KOPT-K1 (cell line): ENCODE data around the gene GLI3.

Experiments
- H3K27ac ChIP-seq: fragments of 200-600 bp; sonication (generic); 2 replicates; pipeline ENCODE4 v1.5.1; 2016; ENCODE audit warnings: antibody characterized with exemption, mild to moderate bottlenecking, low read depth, low read length; ENCODE audit not compliant: poor library complexity, severe bottlenecking
- H3K36me3 ChIP-seq: fragments of 200-600 bp; sonication (generic); 2 replicates; pipeline ENCODE4 v1.5.1; 2017; ENCODE audit warnings: antibody characterized with exemption, mild to moderate bottlenecking, low read length, moderate library complexity; ENCODE audit not compliant: insufficient read depth
- H3K9me3 ChIP-seq: fragments of 200-600 bp; sonication (generic); 2 replicates; pipeline ENCODE4 v1.5.1; 2017; ENCODE audit warnings: antibody characterized with exemption, low read length, mild to moderate bottlenecking; ENCODE audit not compliant: insufficient read depth, poor library complexity, severe bottlenecking

Gene GLI3

DNA sequence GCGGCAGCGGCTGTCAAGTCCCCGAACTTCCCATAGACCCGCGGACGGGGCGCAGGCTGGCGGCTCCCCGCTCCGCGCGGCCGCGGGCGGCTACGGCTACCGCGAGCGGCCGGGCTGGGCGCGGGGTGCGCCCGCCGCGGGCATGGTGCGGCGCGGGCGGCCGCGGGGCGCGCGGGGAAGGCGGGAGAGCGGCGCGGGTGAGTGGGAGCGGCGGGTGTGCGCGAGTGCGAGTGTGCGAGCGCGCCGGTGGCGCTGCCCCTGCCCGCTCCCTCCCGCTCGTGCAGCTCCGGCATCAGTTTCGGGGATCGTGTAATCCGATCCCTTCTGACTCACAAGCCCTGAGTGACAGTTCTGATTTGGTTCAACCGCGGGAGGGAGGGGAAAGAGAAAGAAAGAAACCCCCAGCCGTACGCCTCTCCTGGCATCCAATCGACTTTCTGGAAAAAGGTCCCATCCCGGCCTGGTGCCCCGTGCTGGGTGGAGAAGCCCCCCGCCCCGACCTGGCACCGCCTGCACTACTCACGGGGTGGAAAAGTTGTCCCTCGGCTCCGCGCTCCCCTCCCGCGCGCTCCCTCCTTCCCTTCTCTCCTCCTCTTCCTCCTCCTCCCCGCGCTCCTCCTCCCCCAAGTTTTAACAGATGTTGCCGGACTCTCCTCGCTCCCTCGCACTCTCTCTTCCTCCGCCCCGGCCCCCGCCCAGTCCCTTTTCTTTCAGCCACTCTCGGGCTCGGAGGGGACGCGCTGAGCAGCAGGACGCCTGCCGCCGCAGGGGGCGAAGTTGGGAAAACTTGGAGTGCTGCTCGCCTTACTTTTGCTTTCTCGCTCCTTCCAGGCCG is at the start of gene GLI3:
Gene GLI3 (minus strand): TSS at position 234 of the 835 bp plus-strand sequence. CDS start 13,956 bp downstream, outside the sequence.
- H3K27ac ChIP-seq, result no peak within 1 kb of the TSS
- no peaks in the 10 kb centered on the region for H3K36me3 ChIP-seq
- peaks cover 4% of the 10 kb centered on the region for H3K9me3 ChIP-seq

DNA sequence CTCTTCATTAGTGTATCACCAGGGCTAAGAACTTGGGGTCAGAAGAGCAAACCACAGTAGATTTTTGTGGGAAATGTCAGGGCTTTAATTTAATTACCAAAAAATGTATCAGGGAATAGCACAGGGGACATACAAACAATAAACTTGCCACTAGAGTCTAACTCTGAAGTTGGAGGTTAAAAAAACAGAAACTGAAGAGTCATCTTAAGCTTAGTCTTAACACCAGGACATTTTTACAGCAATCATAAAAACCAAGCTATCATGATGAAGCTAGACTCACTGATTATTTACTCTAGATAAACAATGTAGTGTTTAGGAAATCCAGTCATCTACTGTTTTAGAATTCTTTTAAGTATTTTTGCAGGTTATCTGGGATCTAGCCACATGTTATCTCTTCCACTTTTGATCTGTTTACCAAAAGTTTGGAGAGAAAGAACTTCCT is 48.4 kb upstream of the GLI3 start:
- Histone ChIP-seq H3K36me3 (no peaks in the 10 kb centered on the region), H3K9me3 (no peaks in the 10 kb centered on the region), H3K27ac (no peak overlapping the region)

GRCh38 chr7:42283553-42283952 is 46.5 kb upstream of the GLI3 start:
- H3K36me3 ChIP-seq, result no peaks in the 10 kb centered on the region
- H3K27ac ChIP-seq, result no peak overlapping the region
- H3K9me3 ChIP-seq, result no peaks in the 10 kb centered on the region

DNA sequence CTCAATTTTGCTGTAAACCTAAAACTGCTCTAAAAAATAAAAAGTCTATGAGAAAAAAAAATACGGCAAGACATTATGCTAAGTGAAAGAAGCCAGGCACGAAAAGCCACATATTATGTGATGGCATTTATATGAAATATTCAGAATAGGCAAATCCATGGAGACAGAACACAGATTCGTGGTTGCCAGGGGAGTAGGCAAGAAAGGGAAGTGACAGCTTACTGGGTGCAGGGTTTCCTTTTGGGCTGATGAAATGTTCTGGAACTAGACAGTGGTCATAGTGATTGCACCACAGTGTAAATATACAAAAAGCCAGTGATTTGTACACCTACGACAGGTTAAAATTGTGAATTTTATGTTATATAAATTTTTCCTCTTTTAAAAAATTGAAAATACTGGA is 41.3 kb upstream of the GLI3 start:
- no peak overlapping the region for H3K27ac ChIP-seq
- H3K36me3 ChIP-seq, result no peaks in the 10 kb centered on the region
- no peaks in the 10 kb centered on the region for H3K9me3 ChIP-seq

GRCh38 chr7:42274053-42274452 is 37.0 kb upstream of the GLI3 start:
- Histone ChIP-seq H3K27ac (no peak overlapping the region), H3K36me3 (no peaks in the 10 kb centered on the region), H3K9me3 (no peaks in the 10 kb centered on the region)

GRCh38 chr7:42272793-42273665 is 36.0 kb upstream of the GLI3 start:
- Histone ChIP-seq H3K36me3 (no peaks in the 10 kb centered on the region), H3K27ac (no peak overlapping the region), H3K9me3 (no peaks in the 10 kb centered on the region)

DNA sequence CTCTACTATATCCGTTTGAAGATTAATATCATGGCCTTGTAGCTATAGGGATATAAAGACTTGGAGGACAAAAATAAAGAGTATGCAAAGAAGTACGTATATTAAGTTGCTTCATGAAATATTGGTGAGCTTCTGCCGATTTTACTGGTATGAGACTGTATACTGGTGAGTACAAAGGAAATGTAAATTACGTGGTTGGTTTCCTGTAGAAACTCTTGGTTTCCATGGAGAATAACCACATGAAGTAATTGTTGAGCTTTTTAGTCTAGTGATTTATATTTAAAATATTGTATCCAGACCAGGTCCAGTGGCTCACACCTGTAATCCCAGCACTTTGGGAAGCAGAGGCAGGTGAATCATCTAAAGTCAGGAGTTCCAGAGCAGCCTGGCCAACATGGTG is 32.2 kb upstream of the GLI3 start:
- no peaks in the 10 kb centered on the region for H3K9me3 ChIP-seq
- H3K27ac ChIP-seq, result no peak overlapping the region
- H3K36me3 ChIP-seq, result no peaks in the 10 kb centered on the region

DNA sequence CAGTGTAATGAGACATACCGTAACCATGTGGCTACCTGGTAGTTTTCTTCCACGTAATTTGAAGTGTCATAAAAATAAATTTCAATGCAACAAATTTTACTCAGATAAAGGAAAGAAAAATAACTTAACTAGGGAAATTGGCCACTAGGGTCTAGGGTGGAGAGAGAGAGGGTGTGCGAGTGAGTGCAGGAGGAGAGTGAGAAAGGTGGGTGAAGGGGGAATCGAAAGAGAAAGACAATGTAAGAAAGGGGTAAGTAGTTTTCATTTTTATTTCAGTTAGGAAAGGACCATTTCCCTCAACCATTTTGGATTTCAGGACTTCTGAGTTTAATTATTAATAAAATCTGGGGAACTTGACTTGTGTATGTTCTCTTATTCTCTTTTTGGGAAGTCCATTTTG is 27.7 kb upstream of the GLI3 start:
- Histone ChIP-seq H3K9me3 (no peaks in the 10 kb centered on the region), H3K27ac (no peak overlapping the region), H3K36me3 (no peaks in the 10 kb centered on the region)

DNA sequence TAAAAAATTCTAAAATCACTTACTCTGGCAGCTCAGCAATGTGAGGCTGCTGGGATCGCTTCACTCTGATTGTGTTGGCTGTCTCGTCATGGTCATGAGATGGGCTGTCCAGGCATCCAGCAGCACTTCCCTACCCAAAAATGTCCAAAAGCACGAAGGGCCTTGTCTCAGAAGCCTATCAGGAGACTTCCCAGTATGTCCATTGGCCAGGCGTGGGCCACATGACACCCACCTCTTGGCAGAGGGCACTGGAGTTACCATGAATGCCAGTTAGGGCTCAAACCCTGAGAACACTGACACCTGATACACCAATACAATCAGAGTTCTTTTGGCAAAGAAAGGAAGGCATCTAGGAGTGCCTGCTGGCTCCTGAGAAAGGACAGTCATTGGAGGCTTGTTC is 27.0 kb upstream of the GLI3 start:
- Histone ChIP-seq H3K36me3 (no peaks in the 10 kb centered on the region), H3K27ac (no peak overlapping the region), H3K9me3 (no peaks in the 10 kb centered on the region)

- no peaks in the 10 kb centered on the region for H3K36me3 ChIP-seq
- no peaks in the 10 kb centered on the region for H3K9me3 ChIP-seq
- H3K27ac ChIP-seq, result no peak overlapping the region
Measured at GRCh38 chr7:42262964-42263363, 26.0 kb upstream of the GLI3 start.

GRCh38 chr7:42254217-42254616 is 17.2 kb upstream of the GLI3 start:
- H3K27ac ChIP-seq, result no peak overlapping the region
- no peaks in the 10 kb centered on the region for H3K9me3 ChIP-seq
- H3K36me3 ChIP-seq, result no peaks in the 10 kb centered on the region

GRCh38 chr7:42253316-42253715 is 16.3 kb upstream of the GLI3 start:
- Histone ChIP-seq H3K27ac (no peak overlapping the region), H3K9me3 (no peaks in the 10 kb centered on the region), H3K36me3 (no peaks in the 10 kb centered on the region)

DNA sequence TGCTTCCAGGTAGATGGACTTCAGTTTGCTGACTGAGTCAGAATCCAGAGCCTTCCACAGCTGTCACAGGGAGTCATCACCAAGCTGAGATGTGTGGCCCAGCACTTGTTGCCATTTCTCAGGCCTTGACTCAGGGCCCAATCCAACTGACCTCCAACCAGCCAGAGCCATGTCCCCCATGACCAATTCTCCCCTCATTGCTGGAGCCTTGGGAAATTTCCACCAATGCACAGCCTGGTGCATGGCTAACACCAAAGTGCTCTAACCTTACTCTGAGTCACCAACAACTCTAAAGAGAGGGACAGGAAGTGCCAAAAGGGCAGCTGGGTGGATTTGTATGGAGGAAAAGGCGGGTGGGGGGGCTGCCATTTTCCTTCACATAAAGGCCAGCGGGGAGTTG is 13.4 kb upstream of the GLI3 start:
- no peaks in the 10 kb centered on the region for H3K9me3 ChIP-seq
- H3K36me3 ChIP-seq, result no peaks in the 10 kb centered on the region
- H3K27ac ChIP-seq, result no peak overlapping the region

- Histone ChIP-seq H3K9me3 (no peaks in the 10 kb centered on the region), H3K27ac (no peak overlapping the region)
Measured at GRCh38 chr7:42248579-42248978, 11.6 kb upstream of the GLI3 start.

DNA sequence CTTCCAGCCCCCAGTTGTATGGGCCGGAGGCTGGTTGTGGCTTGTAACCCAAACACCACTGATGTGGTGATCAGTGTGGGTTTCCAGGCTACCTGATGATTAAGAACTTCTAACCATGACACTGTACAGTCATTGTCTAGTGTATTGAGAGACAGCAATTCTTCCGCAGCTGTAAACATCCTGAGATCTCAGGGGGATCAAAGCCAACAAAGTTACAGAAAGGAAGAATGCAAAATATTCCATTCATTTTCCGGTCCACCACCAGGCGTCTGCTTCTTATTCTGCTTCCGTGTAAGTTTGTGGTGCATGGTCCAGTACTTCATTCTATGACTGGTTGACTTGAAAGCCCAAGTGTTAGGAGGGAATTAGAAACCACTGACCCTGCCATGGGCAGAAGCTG is 10.3 kb upstream of the GLI3 start:
- Histone ChIP-seq H3K9me3 (no peaks in the 10 kb centered on the region), H3K36me3 (no peaks in the 10 kb centered on the region), H3K27ac (no peak overlapping the region)

More at GRCh38 chr7:42248579-42248978, 11.6 kb upstream of the GLI3 start:
- H3K36me3 ChIP-seq, result no peaks in the 10 kb centered on the region
